ENCODE measurements around the gene SMARCD1. TPM values are rescaled to one million over a fixed set of nuclear protein-coding genes. Genes with fewer than 3 reads are reported as not detected.

SMARCD1 gene
- total and polyA plus RNA-seq, 9 of the 15 experiments (the other 6 are each of a cell fraction or from before 2014, with no cell fraction given): 0.86 to 91.7 (median 48.0) TPM

- TF ChIP-seq ZNF311 (CRISPR knock-in tag; IDR thresholded peaks at IDR 0.05) (no peak), CBX3 (IDR thresholded peaks at IDR 0.05; ENCODE audit: borderline replicate concordance in 1 of 2, low read length in 2 of 2) (no peak), ZBTB33 (CRISPR knock-in tag; IDR thresholded peaks at IDR 0.05) (peak; percentile 64; the same call in 1 of the 2 replicates), BCOR (IDR thresholded peaks at IDR 0.05) (no peak), NBN (IDR thresholded peaks at IDR 0.05; ENCODE audit: low read depth) (no peak), MTA1 (IDR thresholded peaks at IDR 0.05; ENCODE audit: borderline replicate concordance) (no peak)
- intact Hi-C loops (cut with micrococcal nuclease) (no loop called here), in situ Hi-C loops (cut with MboI) (loop anchor here (5.0 kb wide), 1 partner anchor 95 kb away; no protein-coding TSS in a partner anchor)
- ATAC-seq (no peak), FAIRE-seq (peak; percentile 23), DNase-seq (ENCODE audit: extremely low read depth in 1 of 4, low spot score in 3 of 4) (no peak)
- Histone ChIP-seq H3K36me3 (ENCODE audit: control insufficient read depth, insufficient read depth, low read length) (peaks cover 18% of the 10 kb centered on the region; the same call in 2 of the 3 replicates), H4K20me1 (replicated peaks; ENCODE audit: control insufficient read depth, insufficient read depth, low read length) (peaks cover 5% of the 10 kb centered on the region), H3K9me1 (ENCODE audit: control insufficient read depth, insufficient read depth, low read length) (no peaks in the 10 kb centered on the region), H2AFZ (ENCODE audit: low read depth, low read length) (no peak overlapping the region), H3K4me3 (no peak overlapping the region), H3K27ac (ENCODE audit: extremely low read depth, low read depth, low read length) (no peak overlapping the region), H3K4me1 (replicated peaks in 1 of 2; ENCODE audit: control insufficient read depth in 2 of 2, insufficient read depth in 2 of 2, low read length in 2 of 2) (peaks cover 10 to 21% of the 10 kb centered on the region in 2 experiments; a peak in 4 of 5 replicates), H3K9me3 (replicated peaks; ENCODE audit: control insufficient read depth, insufficient read depth, low read depth, low read length) (no peaks in the 10 kb centered on the region), H3K79me2 (ENCODE audit: control insufficient read depth, insufficient read depth, low read length) (peaks cover 10% of the 10 kb centered on the region), H3K9ac (ENCODE audit: insufficient read depth in 1 of 2, low read depth in 2 of 2, low read length in 2 of 2) (no peak overlapping the region; a peak in 1 of 4 replicates), H3K27me3 (ENCODE audit: control insufficient read depth in 2 of 2, insufficient read depth in 2 of 2, low read length in 2 of 2) (no peaks in the 10 kb centered on the region), H3K4me2 (ENCODE audit: insufficient read depth, low read length) (no peak overlapping the region)
- POLR2A ChIA-PET: interaction anchor here (0.6 to 1.2 kb wide), 5 partner anchors 103 to 849 kb away, joined by 3 to 4 read pairs (median 3); partner anchors contain the start of gene BCDIN3D
- no TSS peak for BruUV-seq (replicated peaks)
- CTCF ChIA-PET (ENCODE audit: low intra/inter-chr PET ratio): no interaction called here
- WGBS (ENCODE audit: insufficient coverage, low coverage, missing lambda C conversion rate): 52% methylated on average over 7 of the region's 7 CpGs
Measured at GRCh38 chr12:50082644-50083043, 2.5 kb upstream of the SMARCD1 start.

All from K562 (cell line).